Testis (tissue), 3 donors: ENCODE measurements around the gene STIM2. TPM values are rescaled to one million over a fixed set of nuclear protein-coding genes. Genes with fewer than 3 reads are reported as not detected.

Experiments
- DNase-seq: peaks from one replicate; pipeline ENCODE4 v3.0.0-alpha.2; 2019
- H3K27ac ChIP-seq, 2 donors: fragments of 200-600 bp; sonication (generic); one replicate each; pipeline ENCODE4 v1.5.1; 2019
- H3K27me3 ChIP-seq: fragments of 200-600 bp; sonication (generic); one replicate; pipeline ENCODE4 v1.5.1; 2019
- H3K36me3 ChIP-seq: fragments of 200-600 bp; sonication (generic); one replicate; pipeline ENCODE4 v1.5.1; 2017; ENCODE audit warnings: low read depth; ENCODE audit errors: missing control alignments
- H3K4me1 ChIP-seq: fragments of 200-600 bp; sonication (generic); one replicate; pipeline ENCODE4 v1.5.1; 2019
- H3K4me3 ChIP-seq, 2 donors: fragments of 200-600 bp; sonication (generic); one replicate each; pipeline ENCODE4 v1.5.1; 2017 to 2019
- H3K9me3 ChIP-seq: fragments of 200-600 bp; sonication (generic); one replicate; pipeline ENCODE4 v1.5.1; 2017
- POLR2A ChIP-seq: fragments of 450-650 bp; IDR thresholded peaks from one replicate; pipeline ENCODE4 v1.6.1; 2017; ENCODE audit warnings: antibody characterized with exemption, mild to moderate bottlenecking, moderate library complexity
- WGBS, 2 donors: methylation state at CpG; one replicate each; pipeline ENCODE4 v1.1.5; 2018; 5-methylcytosine and 5-hydroxymethylcytosine counted together
- intact Hi-C: fragments of 100-400 bp; cut with DNase I; formaldehyde crosslinking; loops from one replicate; pipeline ENCODE4 v1.15.1; 2023; ENCODE audit warnings: low total_unique reads
- polyA plus RNA-seq: library from polyadenylated mRNA; stranded (reverse); fragments of 350-450 nt; fragmentation: Illumina TruSeq; extraction: RNeasy Lipid Tissue Mini Kit (QIAGEN cat#74804); gene quantifications from one replicate; pipeline ENCODE4 v1.2.3, GENCODE V29; 2014; ENCODE audit warnings: low read depth, low replicate concordance; ENCODE audit not compliant: insufficient read depth
- total RNA-seq, 2 donors: library from RNA; depleted of rRNA; stranded (reverse); fragments of >200 nt; gene quantifications; one replicate each; pipeline ENCODE4 v1.2.3, GENCODE V29; 2016
- TF ChIP-seq, protein P1 (sequence below), 3 experiments: fragments of 450-650 bp in 2 of 3; fragments of 200-600 bp in 1 of 3; sonication (generic) in 1 of 3; IDR thresholded peaks; one replicate each; pipeline ENCODE4 v1.5.1; 2016 to 2019; ENCODE audit warnings: antibody characterized with exemption in 3 of 3, mild to moderate bottlenecking in 2 of 3, moderate library complexity in 1 of 3

Gene STIM2
- total and polyA plus RNA-seq, 3 donors from 2014 or later = 14.3 to 35.0 (median 29.4) TPM

DNA sequence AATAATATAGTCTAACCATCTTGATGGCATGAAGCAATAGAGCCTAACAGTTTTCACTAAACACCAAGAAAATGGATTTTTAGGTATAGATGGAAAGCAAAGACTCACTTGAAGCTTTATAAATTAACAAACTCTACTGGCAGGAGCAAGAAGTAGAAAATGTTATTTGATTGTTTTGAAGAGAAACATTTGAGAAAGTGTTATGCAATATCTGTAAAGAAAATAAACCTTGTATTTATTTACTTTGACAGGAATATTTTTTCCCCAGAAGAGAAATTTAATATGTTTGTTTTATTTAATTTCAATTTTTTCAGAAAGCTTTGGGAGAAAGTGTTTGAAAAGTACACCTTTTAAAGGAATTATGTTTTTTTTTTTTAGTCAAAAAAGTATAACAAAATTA, 139.0 kb downstream of the STIM2 start:
- intact Hi-C loops = no loop called here
- no peak for DNase-seq
- Histone ChIP-seq H3K9me3 (no peaks in the 10 kb centered on the region), H3K4me1 (no peaks in the 10 kb centered on the region), H3K36me3 (no peaks in the 10 kb centered on the region), H3K4me3 (no peak overlapping the region), H3K27me3 (no peaks in the 10 kb centered on the region), H3K27ac (no peak overlapping the region)
- no peak for TF ChIP-seq POLR2A
- TF ChIP-seq, protein P1, sequence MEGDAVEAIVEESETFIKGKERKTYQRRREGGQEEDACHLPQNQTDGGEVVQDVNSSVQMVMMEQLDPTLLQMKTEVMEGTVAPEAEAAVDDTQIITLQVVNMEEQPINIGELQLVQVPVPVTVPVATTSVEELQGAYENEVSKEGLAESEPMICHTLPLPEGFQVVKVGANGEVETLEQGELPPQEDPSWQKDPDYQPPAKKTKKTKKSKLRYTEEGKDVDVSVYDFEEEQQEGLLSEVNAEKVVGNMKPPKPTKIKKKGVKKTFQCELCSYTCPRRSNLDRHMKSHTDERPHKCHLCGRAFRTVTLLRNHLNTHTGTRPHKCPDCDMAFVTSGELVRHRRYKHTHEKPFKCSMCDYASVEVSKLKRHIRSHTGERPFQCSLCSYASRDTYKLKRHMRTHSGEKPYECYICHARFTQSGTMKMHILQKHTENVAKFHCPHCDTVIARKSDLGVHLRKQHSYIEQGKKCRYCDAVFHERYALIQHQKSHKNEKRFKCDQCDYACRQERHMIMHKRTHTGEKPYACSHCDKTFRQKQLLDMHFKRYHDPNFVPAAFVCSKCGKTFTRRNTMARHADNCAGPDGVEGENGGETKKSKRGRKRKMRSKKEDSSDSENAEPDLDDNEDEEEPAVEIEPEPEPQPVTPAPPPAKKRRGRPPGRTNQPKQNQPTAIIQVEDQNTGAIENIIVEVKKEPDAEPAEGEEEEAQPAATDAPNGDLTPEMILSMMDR (IDR thresholded peaks at IDR 0.05) = no peak

DNA sequence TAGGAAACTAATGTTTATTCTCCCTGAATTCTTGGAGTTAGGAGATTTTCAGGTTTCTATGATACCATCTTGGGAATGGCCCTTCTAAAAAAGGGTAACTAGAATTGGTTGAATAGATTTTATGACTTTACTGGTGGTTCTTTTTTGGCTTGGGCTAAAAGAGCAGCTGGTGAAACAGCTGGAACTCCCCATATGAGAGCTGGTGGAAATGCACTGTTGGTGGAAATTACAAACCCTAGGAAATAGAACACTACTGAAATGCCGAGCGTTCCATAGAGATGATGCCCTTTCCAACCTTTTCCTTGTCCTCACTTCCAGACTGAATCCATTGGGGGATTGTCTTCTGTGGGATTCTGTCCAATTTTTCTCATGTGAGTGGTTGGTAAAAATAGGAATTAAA, 139.5 kb downstream of the STIM2 start:
- no peaks in the 10 kb centered on the region for H3K36me3 ChIP-seq
- intact Hi-C loops = no loop called here
- H3K4me3 ChIP-seq = no peak overlapping the region
- 89 to 93% methylated on average over 2 of the region's 2 CpGs for WGBS, 2 donors
- TF ChIP-seq POLR2A = no peak
- TF ChIP-seq, protein P1 (IDR thresholded peaks at IDR 0.05) = no peak
- no peaks in the 10 kb centered on the region for H3K27me3 ChIP-seq
- H3K27ac ChIP-seq = no peak overlapping the region
- no peaks in the 10 kb centered on the region for H3K9me3 ChIP-seq
- no peak for DNase-seq
- H3K4me1 ChIP-seq = no peaks in the 10 kb centered on the region

DNA sequence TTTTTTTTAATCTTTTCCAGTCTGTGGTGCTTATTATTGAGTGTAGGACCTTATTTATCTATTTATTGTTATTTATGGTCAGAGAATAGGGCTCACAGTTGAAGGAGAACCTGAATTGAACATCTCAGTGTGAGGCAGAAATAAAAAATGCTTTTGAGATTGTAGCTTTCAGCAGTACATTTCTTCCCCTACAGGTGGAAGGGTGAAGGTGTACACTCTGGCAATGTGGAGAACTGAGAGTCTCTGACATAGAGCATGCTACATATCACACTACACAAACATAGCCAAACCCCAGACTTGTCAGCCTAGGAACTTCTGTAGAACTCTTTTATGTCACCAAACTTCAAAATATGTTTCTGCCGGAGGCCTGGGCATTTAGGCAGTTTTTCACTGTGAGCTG, 140.2 kb downstream of the STIM2 start:
- 86 to 95% methylated on average over 1 of the region's 1 CpG for WGBS, 2 donors
- DNase-seq = no peak

DNA sequence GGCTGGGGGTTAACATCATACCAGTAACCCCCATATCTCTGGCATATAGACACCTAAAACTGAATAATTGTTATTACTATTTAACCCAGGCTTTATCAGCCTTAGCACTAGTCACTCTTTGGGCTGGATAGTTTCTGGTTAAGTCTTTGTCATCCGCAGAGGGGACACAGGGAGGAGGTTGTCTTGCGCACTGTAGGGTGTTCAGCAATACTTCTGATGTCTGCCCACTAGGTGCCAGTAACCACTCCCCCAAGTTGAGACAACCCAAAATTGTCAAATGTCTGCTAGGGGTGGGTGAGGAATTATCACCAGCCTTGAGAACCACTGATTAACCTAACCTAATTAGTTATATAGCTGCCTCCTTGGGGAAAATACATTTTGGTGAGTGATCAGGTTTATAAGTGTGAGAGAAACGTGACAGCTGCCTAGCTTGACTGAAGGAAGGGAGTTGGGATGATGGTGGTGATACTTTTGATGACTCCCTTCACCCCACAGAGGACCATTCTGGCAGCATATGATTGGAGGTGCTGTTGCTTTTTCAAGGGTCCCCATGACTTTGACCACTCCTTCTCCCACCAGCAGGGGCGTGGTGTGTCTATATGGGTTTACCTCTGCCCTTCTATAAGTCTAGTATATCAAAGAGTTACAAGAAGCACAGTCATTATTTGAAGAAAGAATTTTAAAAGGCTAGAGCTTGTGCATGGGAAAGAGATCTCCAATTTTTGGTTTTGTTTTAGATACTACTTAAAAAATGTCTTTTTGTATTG, 140.9 kb downstream of the STIM2 start:
- H3K4me3 ChIP-seq = no peak overlapping the region
- WGBS, 2 donors = 93 to 96% methylated on average over 4 of the region's 4 CpGs
- no peak overlapping the region for H3K27ac ChIP-seq
- TF ChIP-seq, protein P1 (IDR thresholded peaks at IDR 0.05) = no peak
- TF ChIP-seq POLR2A = no peak
- no peaks in the 10 kb centered on the region for H3K27me3 ChIP-seq
- H3K36me3 ChIP-seq = no peaks in the 10 kb centered on the region
- H3K4me1 ChIP-seq = peaks cover 4% of the 10 kb centered on the region
- intact Hi-C loops = no loop called here
- no peaks in the 10 kb centered on the region for H3K9me3 ChIP-seq
- DNase-seq = no peak

More for the DNA sequence above, 140.2 kb downstream of the STIM2 start:
- H3K9me3 ChIP-seq = no peaks in the 10 kb centered on the region
- no peaks in the 10 kb centered on the region for H3K4me1 ChIP-seq
- no peaks in the 10 kb centered on the region for H3K27me3 ChIP-seq
- intact Hi-C loops = no loop called here
- H3K4me3 ChIP-seq = no peak overlapping the region
- TF ChIP-seq POLR2A = no peak
- TF ChIP-seq, protein P1 (IDR thresholded peaks at IDR 0.05) = peak in 1 of 3 experiments; percentile 6
- no peaks in the 10 kb centered on the region for H3K36me3 ChIP-seq
- no peak overlapping the region for H3K27ac ChIP-seq

DNA sequence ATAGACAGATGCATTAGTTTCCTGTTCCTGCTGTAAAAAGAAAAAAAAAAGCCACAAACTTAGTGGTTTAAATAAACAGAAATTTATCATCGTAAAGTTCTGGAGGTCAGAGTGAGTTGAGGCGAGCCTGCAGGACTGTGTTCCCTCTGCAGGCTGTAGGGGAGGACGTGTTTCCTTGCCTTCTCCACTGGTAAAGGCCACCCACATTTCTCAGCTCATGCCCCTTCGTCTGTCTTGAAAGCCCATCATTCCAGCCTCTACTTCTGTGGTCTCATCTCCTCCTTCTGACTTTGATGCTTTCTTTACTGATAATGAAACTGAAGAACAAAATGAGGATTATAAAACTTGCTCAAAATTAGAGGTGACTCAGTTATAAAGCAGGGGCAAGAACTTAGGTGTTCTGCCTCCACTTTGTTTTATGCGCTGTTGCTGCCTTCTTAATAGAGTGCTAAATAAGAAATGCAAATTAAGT, 143.0 kb downstream of the STIM2 start:
- Histone ChIP-seq H3K27ac (peak overlapping the region in 1 of 2 donors; percentile 7), H3K9me3 (no peaks in the 10 kb centered on the region), H3K27me3 (no peaks in the 10 kb centered on the region), H3K4me1 (peaks cover 4% of the 10 kb centered on the region), H3K36me3 (no peaks in the 10 kb centered on the region), H3K4me3 (no peak overlapping the region)
- DNase-seq = no peak
- 54 to 67% methylated on average over 5 of the region's 5 CpGs for WGBS, 2 donors
- intact Hi-C loops = no loop called here
- TF ChIP-seq POLR2A = no peak
- TF ChIP-seq, protein P1 (IDR thresholded peaks at IDR 0.05) = no peak
